GM12875 (cell line): ENCODE measurements around the gene SAXO1.
"Not testable (repeated sequence)": the region's sequence is repeated elsewhere in the genome, so short reads cannot be mapped to it uniquely, and the experiment has no call there.

Source experiments
- H3K4me3 ChIP-seq: one replicate; pipeline ENCODE4 v1.5.1; 2011; ENCODE audit warnings: low read depth, low read length, control low read depth
- CTCF ChIP-seq: IDR thresholded peaks from 2 replicates; pipeline ENCODE4 v1.5.1; 2011; ENCODE audit warnings: low read depth, mild to moderate bottlenecking, control low read depth, inconsistent platforms, low read length, moderate library complexity, borderline replicate concordance; ENCODE audit not compliant: insufficient read depth

SAXO1 gene

GRCh38 chr9:18941060-18941740 is 91.8 kb downstream of the SAXO1 start:
- no peak overlapping the region for H3K4me3 ChIP-seq
- no peak for TF ChIP-seq CTCF

GRCh38 chr9:18939943-18940342 is 93.1 kb downstream of the SAXO1 start:
- no peak overlapping the region for H3K4me3 ChIP-seq
- TF ChIP-seq CTCF = no peak

DNA sequence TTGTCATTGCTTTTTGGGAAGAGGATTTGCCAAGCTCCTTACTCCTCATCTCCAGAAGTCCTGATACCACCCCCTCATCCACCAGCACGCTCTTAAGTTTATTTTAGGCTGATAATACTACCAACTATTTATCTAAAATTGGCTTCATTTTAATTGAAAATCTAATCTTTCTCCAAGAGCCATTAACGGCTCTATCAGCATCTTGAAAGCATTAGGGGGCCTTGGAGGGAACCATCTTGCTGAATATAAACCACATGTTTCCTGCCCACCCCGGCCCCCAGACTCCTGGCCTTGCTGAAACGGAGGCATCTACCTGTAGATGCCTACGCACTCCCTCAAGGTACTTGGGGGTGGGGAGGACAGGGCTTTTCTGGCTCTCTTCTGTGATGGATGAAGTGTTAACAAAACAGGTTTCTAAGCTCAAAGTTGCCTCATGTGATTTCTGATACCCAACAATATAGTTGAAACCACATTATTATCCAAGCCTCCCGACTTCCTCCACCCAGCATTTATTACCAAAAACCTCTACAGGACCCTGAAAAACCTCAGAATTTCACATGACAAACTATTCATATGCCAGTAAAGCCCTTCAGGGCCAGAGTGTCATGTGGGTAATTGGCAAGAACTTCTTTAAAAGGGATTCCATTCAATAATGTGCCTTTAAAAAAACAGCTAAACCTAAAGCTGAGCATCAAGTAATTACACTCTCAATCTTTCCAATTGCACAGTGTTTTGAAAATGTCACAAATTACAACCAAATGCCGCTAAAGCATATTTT is 96.7 kb downstream of the SAXO1 start:
- TF ChIP-seq CTCF = no peak
- no peak overlapping the region for H3K4me3 ChIP-seq

DNA sequence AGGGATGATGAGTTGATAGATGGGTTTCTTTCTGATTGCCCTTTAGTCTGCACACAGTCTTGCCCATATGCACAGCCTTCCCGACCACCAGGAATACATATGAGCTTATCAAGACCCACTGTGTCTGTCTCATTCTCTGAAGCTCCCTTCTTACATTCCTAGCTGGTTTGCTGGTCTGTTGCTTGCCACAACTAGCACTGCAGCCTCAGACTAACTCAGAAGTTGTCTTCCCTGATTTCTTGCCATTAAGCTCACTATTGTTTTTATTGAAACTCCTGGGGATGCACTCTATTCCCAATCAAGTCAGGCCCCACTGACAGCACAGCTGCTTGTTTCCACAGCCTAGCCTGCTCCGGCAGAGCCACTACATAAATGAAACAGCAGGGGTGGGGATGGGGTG is 97.5 kb downstream of the SAXO1 start:
- no peak overlapping the region for H3K4me3 ChIP-seq
- TF ChIP-seq CTCF = no peak

- not testable (repeated sequence) for H3K4me3 ChIP-seq
Observed at GRCh38 chr9:18930611-18931010, 102.4 kb downstream of the SAXO1 start.

GRCh38 chr9:18928711-18929110 is 104.3 kb downstream of the SAXO1 start:
- no peak overlapping the region for H3K4me3 ChIP-seq
- no peak for TF ChIP-seq CTCF

- TF ChIP-seq CTCF = no peak
- H3K4me3 ChIP-seq = no peak overlapping the region
Observed at GRCh38 chr9:18926513-18926912, 106.5 kb downstream of the SAXO1 start.

DNA sequence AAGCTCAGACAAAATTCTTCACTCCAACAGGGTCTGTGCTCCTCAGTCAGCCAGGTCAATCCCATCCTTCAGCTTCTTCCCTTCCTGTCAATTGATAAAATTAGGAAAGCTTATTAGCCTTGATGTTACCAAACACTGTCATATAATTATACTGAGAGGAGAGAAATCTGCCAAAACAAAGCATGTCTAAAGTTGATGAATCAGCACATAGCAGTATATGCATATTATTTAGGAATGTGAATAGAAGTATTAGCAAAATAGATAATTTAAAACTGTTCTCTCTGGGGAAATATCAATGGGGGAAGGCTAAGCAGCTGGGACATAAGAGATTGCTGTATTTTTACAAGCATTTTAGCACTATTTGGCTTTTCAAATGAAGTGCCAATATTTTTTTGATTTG is 107.1 kb downstream of the SAXO1 start:
- no peak for TF ChIP-seq CTCF
- no peak overlapping the region for H3K4me3 ChIP-seq
